Mesothelial cell of epicardium (in vitro differentiated cells): Measurements from ENCODE around the gene EFL1. TPM values are rescaled to one million over a fixed set of nuclear protein-coding genes. Genes with fewer than 3 reads are reported as not detected.

Experiments
- DNase-seq, 2 experiments: peaks; one replicate each; pipeline ENCODE4 v3.0.0; 2021; ENCODE audit warnings: low spot score in 2 of 2; ENCODE audit not compliant: unreplicated experiment in 2 of 2
- H3K27ac Mint-ChIP-seq: 2 replicates; pipeline ENCODE4 v1.8.0; 2021; ENCODE audit warnings: mixed read lengths
- H3K27me3 Mint-ChIP-seq: 2 replicates; pipeline ENCODE4 v1.8.0; 2021; ENCODE audit warnings: low read depth, mixed read lengths
- H3K36me3 Mint-ChIP-seq: 2 replicates; pipeline ENCODE4 v1.8.0; 2021; ENCODE audit warnings: mixed read lengths
- H3K4me1 Mint-ChIP-seq: 2 replicates; pipeline ENCODE4 v1.8.0; 2021; ENCODE audit warnings: mixed read lengths
- H3K4me3 Mint-ChIP-seq: 2 replicates; pipeline ENCODE4 v1.8.0; 2021; ENCODE audit warnings: mild to moderate bottlenecking, moderate library complexity, mixed read lengths
- H3K9me3 Mint-ChIP-seq: 2 replicates; pipeline ENCODE4 v1.8.0; 2021; ENCODE audit warnings: mixed read lengths
- CTCF ChIP-seq: fragments of 200-600 bp; sonication (generic); IDR thresholded peaks from one replicate; pipeline ENCODE4 v1.5.0; 2021; ENCODE audit warnings: antibody characterized with exemption; ENCODE audit not compliant: unreplicated experiment
- total RNA-seq: library from RNA; stranded (reverse); gene quantifications from 3 replicates; pipeline ENCODE4 v1.2.1, GENCODE V29; 2021

EFL1 gene
- total RNA-seq, 1 donor from 2014 or later, result 24.5 TPM

- no peak for DNase-seq
- Mint-ChIP-seq H3K4me3 (no peak overlapping the region), H3K9me3 (peaks cover 2% of the 10 kb centered on the region), H3K27ac (no peak overlapping the region), H3K36me3 (peaks cover 36% of the 10 kb centered on the region), H3K27me3 (no peaks in the 10 kb centered on the region), H3K4me1 (peaks cover 4% of the 10 kb centered on the region)
- no peak for TF ChIP-seq CTCF
These were observed 111.9 kb downstream of the EFL1 start for GRCh38 chr15:82150645-82151044.

- TF ChIP-seq CTCF, result no peak
- Mint-ChIP-seq H3K36me3 (peaks cover 26% of the 10 kb centered on the region), H3K27ac (no peak overlapping the region), H3K4me3 (no peak overlapping the region), H3K4me1 (peaks cover 9% of the 10 kb centered on the region), H3K9me3 (no peaks in the 10 kb centered on the region), H3K27me3 (no peaks in the 10 kb centered on the region)
- DNase-seq, result no peak
These were observed 115.5 kb downstream of the EFL1 start for GRCh38 chr15:82146990-82147461.

GRCh38 chr15:82146576-82146975 lies 116.0 kb downstream of the EFL1 start:
- no peak for TF ChIP-seq CTCF
- H3K4me3 Mint-ChIP-seq, result no peak overlapping the region
- no peaks in the 10 kb centered on the region for H3K27me3 Mint-ChIP-seq
- H3K9me3 Mint-ChIP-seq, result no peaks in the 10 kb centered on the region
- no peak overlapping the region for H3K27ac Mint-ChIP-seq
- peaks cover 22% of the 10 kb centered on the region for H3K36me3 Mint-ChIP-seq
- DNase-seq, result no peak
- H3K4me1 Mint-ChIP-seq, result peaks cover 10% of the 10 kb centered on the region

- Mint-ChIP-seq H3K27me3 (no peaks in the 10 kb centered on the region), H3K9me3 (no peaks in the 10 kb centered on the region), H3K4me1 (peaks cover 34% of the 10 kb centered on the region), H3K27ac (no peak overlapping the region), H3K36me3 (peaks cover 6% of the 10 kb centered on the region), H3K4me3 (no peak overlapping the region)
- DNase-seq, result no peak
- no peak for TF ChIP-seq CTCF
These were observed 118.8 kb downstream of the EFL1 start for GRCh38 chr15:82143390-82144385.

- Mint-ChIP-seq H3K27me3 (no peaks in the 10 kb centered on the region), H3K36me3 (peaks cover 6% of the 10 kb centered on the region), H3K4me1 (peaks cover 37% of the 10 kb centered on the region), H3K27ac (peak overlapping the region; percentile 87), H3K9me3 (no peaks in the 10 kb centered on the region), H3K4me3 (no peak overlapping the region)
- DNase-seq, result no peak
- TF ChIP-seq CTCF, result no peak
These were observed 121.6 kb downstream of the EFL1 start for GRCh38 chr15:82140886-82141285.
